MCF 10A (cell line): Measurements from ENCODE around the gene NHLRC4. TPM values are rescaled to one million over a fixed set of nuclear protein-coding genes. Genes with fewer than 3 reads are reported as not detected.

Experiments used
- BruUV-seq: library from RNA; stranded (reverse); fragments of 400-500 nt; replicated peaks from 2 replicates; lab custom pipeline; 2021; lab: Mats Ljungman, UMichigan
- CTCF ChIA-PET: fragments of 300-600 bp; sonication (Branson Sonifier 250); formaldehyde crosslinking; extraction: SDS; loops from one replicate; lab custom pipeline; 2021; ENCODE audit warnings: antibody characterized with exemption, inconsistent platforms; lab: Yijun Ruan, JAX
- POLR2A ChIA-PET: fragments of 300-600, 350-650 bp; sonication (Branson Sonifier 250); formaldehyde crosslinking; extraction: SDS; loops from one replicate; lab custom pipeline; 2020; ENCODE audit warnings: antibody characterized with exemption, inconsistent platforms; lab: Yijun Ruan, JAX
- DNase-seq: peaks from one replicate; pipeline ENCODE4 v3.0.0-alpha.2; 2018; ENCODE audit not compliant: unreplicated experiment
- H3K27ac Mint-ChIP-seq: one replicate; pipeline ENCODE4 v1.8.0; 2022; ENCODE audit warnings: mild to moderate bottlenecking, low read depth, mixed read lengths; ENCODE audit not compliant: unreplicated experiment
- H3K27me3 Mint-ChIP-seq: one replicate; pipeline ENCODE4 v1.8.0; 2022; ENCODE audit warnings: mixed read lengths; ENCODE audit not compliant: insufficient read depth, unreplicated experiment
- H3K36me3 Mint-ChIP-seq: one replicate; pipeline ENCODE4 v1.8.0; 2022; ENCODE audit warnings: mild to moderate bottlenecking, moderate library complexity, mixed read lengths; ENCODE audit not compliant: insufficient read depth, unreplicated experiment
- H3K4me1 Mint-ChIP-seq: one replicate; pipeline ENCODE4 v1.8.0; 2022; ENCODE audit warnings: mixed read lengths; ENCODE audit not compliant: insufficient read depth, unreplicated experiment
- H3K4me3 Mint-ChIP-seq: one replicate; pipeline ENCODE4 v1.8.0; 2022; ENCODE audit warnings: mild to moderate bottlenecking, moderate library complexity, mixed read lengths; ENCODE audit not compliant: unreplicated experiment
- H3K9me3 Mint-ChIP-seq: one replicate; pipeline ENCODE4 v1.8.0; 2022; ENCODE audit warnings: mixed read lengths; ENCODE audit not compliant: unreplicated experiment
- CTCF ChIP-seq: fragments of 200-600 bp; IDR thresholded peaks from one replicate; pipeline ENCODE4 v1.8.0; 2022; ENCODE audit warnings: antibody characterized with exemption, mild to moderate bottlenecking; ENCODE audit not compliant: unreplicated experiment
- intact Hi-C: fragments of 100-400 bp; cut with micrococcal nuclease; formaldehyde crosslinking; loops from 2 replicates; pipeline ENCODE4 v1.14.1; 2022
- total RNA-seq: library from RNA; stranded (reverse); gene quantifications from 2 replicates; pipeline ENCODE4 v1.2.3, GENCODE V29; 2022

NHLRC4 gene
- total RNA-seq, 1 experiment from 2014 or later: not detected

GRCh38 chr16:578232-578869, 11.5 kb downstream of the NHLRC4 start:
- TF ChIP-seq CTCF: no peak
- CTCF ChIA-PET: interaction anchor here (0.5 to 1.7 kb wide), 5 partner anchors 9 to 103 kb away, joined by 3 to 7 read pairs (median 3); partner anchors contain the start of gene RHOT2
- intact Hi-C loops: no loop called here
- Mint-ChIP-seq H3K4me1 (no peaks in the 10 kb centered on the region), H3K9me3 (no peaks in the 10 kb centered on the region), H3K4me3 (no peak overlapping the region), H3K27me3 (no peaks in the 10 kb centered on the region), H3K27ac (no peak overlapping the region), H3K36me3 (peaks cover 13% of the 10 kb centered on the region)
- POLR2A ChIA-PET: interaction anchor here (0.6 kb wide), 1 partner anchor 9 kb away, joined by 3 read pairs; no protein-coding TSS in a partner anchor
- no peak for DNase-seq
- BruUV-seq: no TSS peak

- Mint-ChIP-seq H3K4me1 (no peaks in the 10 kb centered on the region), H3K4me3 (no peak overlapping the region), H3K27ac (no peak overlapping the region), H3K27me3 (no peaks in the 10 kb centered on the region), H3K9me3 (no peaks in the 10 kb centered on the region), H3K36me3 (peaks cover 13% of the 10 kb centered on the region)
- ChIA-PET POLR2A (no interaction called here), CTCF (interaction anchor here (0.6 to 1.7 kb wide), 5 partner anchors 9 to 89 kb away, joined by 3 to 7 read pairs (median 3); partner anchors contain the start of genes METTL26 and RHOT2)
- TF ChIP-seq CTCF: peak; percentile 63
- DNase-seq: peak; percentile 65
- intact Hi-C loops: no loop called here
- no TSS peak for BruUV-seq
These were observed 12.1 kb downstream of the NHLRC4 start for GRCh38 chr16:578870-579405.

DNA sequence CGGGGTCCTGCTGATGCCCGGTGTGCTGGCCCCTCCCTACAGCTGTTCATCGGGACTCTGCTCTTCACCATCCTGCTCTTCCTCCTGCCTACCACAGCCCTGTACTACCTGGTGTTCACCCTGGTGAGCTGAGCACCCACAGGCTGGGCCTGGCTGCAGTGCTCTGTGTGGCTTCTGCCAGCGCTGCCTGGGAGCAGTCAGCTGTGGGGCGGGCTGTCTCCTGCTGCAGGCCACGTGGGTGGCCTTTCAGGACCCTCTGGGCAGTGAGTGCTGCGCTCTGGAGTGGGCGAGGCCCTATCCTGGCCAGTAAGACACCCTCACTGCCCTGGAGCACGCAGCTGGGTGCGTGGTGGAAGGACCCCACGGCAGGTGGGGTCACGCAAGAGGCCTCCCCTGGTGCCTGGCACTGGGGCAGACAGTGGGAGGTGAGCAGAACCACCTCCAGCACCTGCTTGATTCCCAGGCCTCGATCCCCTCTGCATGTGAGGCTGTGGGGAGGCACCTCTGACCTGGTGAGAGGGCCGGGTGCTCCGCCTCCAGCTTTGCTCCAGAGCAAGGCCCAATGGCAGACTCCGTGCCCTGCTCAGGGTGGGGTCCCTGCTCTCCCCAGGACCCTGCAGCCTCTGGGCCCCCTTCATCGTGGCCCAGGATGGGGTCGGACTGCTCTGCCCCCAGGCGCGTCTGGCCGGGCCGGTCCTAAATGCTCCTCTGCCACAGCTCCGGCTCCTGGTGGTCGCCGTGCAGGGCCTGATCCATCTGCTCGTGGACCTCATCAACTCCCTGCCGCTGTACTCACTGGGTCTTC, 13.5 kb downstream of the NHLRC4 start:
- H3K27me3 Mint-ChIP-seq: no peaks in the 10 kb centered on the region
- no peak for DNase-seq
- no peak overlapping the region for H3K27ac Mint-ChIP-seq
- no peak overlapping the region for H3K4me3 Mint-ChIP-seq
- intact Hi-C loops: no loop called here
- H3K36me3 Mint-ChIP-seq: peaks cover 8% of the 10 kb centered on the region
- BruUV-seq: no TSS peak
- TF ChIP-seq CTCF: no peak
- H3K4me1 Mint-ChIP-seq: no peaks in the 10 kb centered on the region
- ChIA-PET POLR2A (interaction anchor here (0.8 kb wide), 1 partner anchor 9 kb away, joined by 3 read pairs; the partner anchor contains the start of gene RAB40C), CTCF (interaction anchor here (0.9 to 1.5 kb wide), 2 partner anchors 8 to 13 kb away, joined by 4 read pairs; no protein-coding TSS in a partner anchor)
- no peaks in the 10 kb centered on the region for H3K9me3 Mint-ChIP-seq
